ENCODE data around the gene LASP1. TPM values are rescaled to one million over a fixed set of nuclear protein-coding genes. Genes with fewer than 3 reads are reported as not detected.
"Not testable (repeated sequence)": the region's sequence is repeated elsewhere in the genome, so short reads cannot be mapped to it uniquely, and the experiment has no call there.

The LASP1 gene
- total RNA-seq, 4 donors from 2014 or later, result 44.3 to 66.0 (median 51.9) TPM

- TF ChIP-seq POLR2A (IDR thresholded peaks at IDR 0.05) (peak in 3 of 4 donors; percentile 73 to 93 (median 92)), CTCF (IDR thresholded peaks at IDR 0.05) (peak in 2 of 6 experiments; percentile 3 to 17)
- 0 to 1% methylated on average over 40 to 41 of the region's 48 CpGs for WGBS, 2 donors
- Histone ChIP-seq H3K27ac (peak within 1 kb of the TSS; percentile 82 to 98 (median 88)), H3K4me3 (peak within 1 kb of the TSS; percentile 59 to 78 (median 65)), H3K4me1 (peaks cover 8 to 47% (median 23%) of the 10 kb centered on the region in 3 donors), H3K36me3 (peaks cover 9 to 44% (median 29%) of the 10 kb centered on the region in 3 donors), H3K27me3 (no peaks in the 10 kb centered on the region), H3K9me3 (no peaks in the 10 kb centered on the region)
- peak; percentile 76 for DNase-seq
- intact Hi-C loops (cut with DNase I), result no loop called here
Measured at GRCh38 chr17:38853292-38854219, 16.3 kb upstream of the LASP1 start, which contains the start of gene RPL23. TSS of gene RPL23 (minus strand) at chr17:38853721. CDS start at chr17:38853710, 11 bp downstream.

- H3K4me3 ChIP-seq; H3K27me3 ChIP-seq; DNase-seq; H3K27ac ChIP-seq; H3K9me3 ChIP-seq; intact Hi-C loops (cut with DNase I): not testable (repeated sequence)
- 89 to 91% methylated on average over 24 to 28 of the region's 28 CpGs for WGBS, 2 donors
- peaks cover 8 to 40% (median 23%) of the 10 kb centered on the region in 3 donors for H3K4me1 ChIP-seq
- H3K36me3 ChIP-seq, result peaks cover 0 to 27% (median 14%) of the 10 kb centered on the region in 3 donors
Measured at GRCh38 chr17:38855101-38855714, 14.7 kb upstream of the LASP1 start.

- Histone ChIP-seq H3K4me3 (no peak overlapping the region), H3K4me1 (peaks cover 0 to 20% (median 4%) of the 10 kb centered on the region in 3 donors), H3K27ac (no peak overlapping the region), H3K9me3 (no peaks in the 10 kb centered on the region), H3K36me3 (peaks cover 0 to 6% (median 0%) of the 10 kb centered on the region in 3 donors), H3K27me3 (no peaks in the 10 kb centered on the region)
- intact Hi-C loops (cut with DNase I), result no loop called here
- DNase-seq, result no peak
- TF ChIP-seq POLR2A (IDR thresholded peaks at IDR 0.05), result no peak
- 34 to 51% methylated on average over 5 of the region's 5 CpGs for WGBS, 2 donors
Measured at GRCh38 chr17:38857271-38857670, 12.6 kb upstream of the LASP1 start.

GRCh38 chr17:38861399-38861843 is 8.4 kb upstream of the LASP1 start:
- DNase-seq, result no peak

GRCh38 chr17:38864636-38865398 is 5.0 kb upstream of the LASP1 start:
- Histone ChIP-seq H3K27me3 (no peaks in the 10 kb centered on the region), H3K27ac (no peak overlapping the region), H3K36me3 (no peaks in the 10 kb centered on the region), H3K9me3 (no peaks in the 10 kb centered on the region), H3K4me3 (no peak overlapping the region), H3K4me1 (peaks cover 12 to 30% (median 13%) of the 10 kb centered on the region in 3 donors)
- TF ChIP-seq CTCF (IDR thresholded peaks at IDR 0.05) (peak in 1 of 6 experiments; percentile 29), POLR2A (IDR thresholded peaks at IDR 0.05) (no peak)
- WGBS, 2 donors, result 54% methylated on average over 11 of the region's 11 CpGs
- intact Hi-C loops (cut with DNase I), result no loop called here
- no peak for DNase-seq

More at GRCh38 chr17:38861399-38861843, 8.4 kb upstream of the LASP1 start:
- 33 to 39% methylated on average over 8 of the region's 8 CpGs for WGBS, 2 donors
- Histone ChIP-seq H3K4me1 (peaks cover 0 to 11% (median 0%) of the 10 kb centered on the region in 3 donors), H3K9me3 (no peaks in the 10 kb centered on the region), H3K27me3 (no peaks in the 10 kb centered on the region), H3K27ac (no peak overlapping the region), H3K4me3 (no peak overlapping the region), H3K36me3 (no peaks in the 10 kb centered on the region)
- intact Hi-C loops (cut with DNase I), result no loop called here
- no peak for TF ChIP-seq POLR2A (IDR thresholded peaks at IDR 0.05)
- TF ChIP-seq CTCF (IDR thresholded peaks at IDR 0.05), result no peak

All from esophagus squamous epithelium (tissue), 5 donors.